Keratinocyte (primary cell): ENCODE results near the gene FTH1. TPM values are rescaled to one million over a fixed set of nuclear protein-coding genes. Genes with fewer than 3 reads are reported as not detected.
A peak's percentile ranks its signal among the peaks of the same experiment; 100 is the strongest.

ENCODE experiments used
- DNase-seq: peaks from one replicate; pipeline ENCODE4 v3.0.0-alpha.2; 2011; ENCODE audit warnings: low read depth, missing footprints, low spot score
- FAIRE-seq: peaks from 2 replicates; lab custom pipeline; 2011; peaks lifted over from hg19 to GRCh38; lab: Jason Lieb, UNC
- H2AFZ ChIP-seq: 2 replicates; pipeline ENCODE4 v1.6.0; 2012; ENCODE audit warnings: low read length, control low read depth, inconsistent platforms; ENCODE audit not compliant: control insufficient read depth
- H3K27ac ChIP-seq: 2 replicates; pipeline ENCODE4 v1.5.1; 2011; ENCODE audit warnings: low read length; ENCODE audit not compliant: control insufficient read depth, insufficient read depth
- H3K27me3 ChIP-seq: 3 replicates; pipeline ENCODE4 v1.6.0; 2011; ENCODE audit warnings: low read length; ENCODE audit not compliant: control insufficient read depth, insufficient read depth; ENCODE audit errors: extremely low read depth
- H3K36me3 ChIP-seq, 2 experiments: 2 replicates in 1 of 2; 3 replicates in 1 of 2; pipeline ENCODE4 v1.5.1; 2011; ENCODE audit warnings: low read length in 2 of 2, mild to moderate bottlenecking in 1 of 2; ENCODE audit not compliant: control insufficient read depth in 2 of 2, insufficient read depth in 2 of 2; ENCODE audit errors: extremely low read depth in 1 of 2
- H3K4me1 ChIP-seq: 3 replicates; pipeline ENCODE4 v1.5.1; 2011; ENCODE audit warnings: low read length; ENCODE audit not compliant: control insufficient read depth, insufficient read depth; ENCODE audit errors: extremely low read depth
- H3K4me2 ChIP-seq: 3 replicates; pipeline ENCODE4 v1.6.0; 2011; ENCODE audit warnings: low read depth, low read length; ENCODE audit not compliant: control insufficient read depth, insufficient read depth; ENCODE audit errors: extremely low read depth
- H3K4me3 ChIP-seq, 3 experiments: fragments of 200-600 bp in 1 of 3; sonication (generic) in 1 of 3; 2 replicates in 2 of 3; 3 replicates in 1 of 3; pipeline ENCODE4 v1.5.1; 2011 to 2016; ENCODE audit warnings: low read length in 3 of 3, mild to moderate bottlenecking in 3 of 3, control low read depth in 2 of 3, inconsistent platforms in 1 of 3, low read depth in 1 of 3, mixed read lengths in 1 of 3, mixed run types in 1 of 3, moderate library complexity in 1 of 3; ENCODE audit not compliant: control insufficient read depth in 2 of 3, insufficient read depth in 2 of 3; ENCODE audit errors: extremely low read depth in 1 of 3
- H3K79me2 ChIP-seq: 2 replicates; pipeline ENCODE4 v1.6.0; 2012; ENCODE audit warnings: low read length; ENCODE audit not compliant: control insufficient read depth, insufficient read depth
- H3K9ac ChIP-seq: 3 replicates; pipeline ENCODE4 v1.6.0; 2011; ENCODE audit warnings: low read length; ENCODE audit not compliant: control insufficient read depth, insufficient read depth; ENCODE audit errors: extremely low read depth
- H3K9me1 ChIP-seq: 3 replicates; pipeline ENCODE4 v1.6.0; 2011; ENCODE audit warnings: low read length; ENCODE audit not compliant: control insufficient read depth, insufficient read depth; ENCODE audit errors: extremely low read depth
- H3K9me3 ChIP-seq: 2 replicates; pipeline ENCODE4 v1.5.1; 2012; ENCODE audit warnings: low read depth, low read length; ENCODE audit not compliant: control insufficient read depth
- H4K20me1 ChIP-seq: 3 replicates; pipeline ENCODE4 v1.6.0; 2011; ENCODE audit warnings: low read length; ENCODE audit not compliant: control insufficient read depth, insufficient read depth; ENCODE audit errors: extremely low read depth
- EZH2 ChIP-seq: IDR thresholded peaks from one replicate; pipeline ENCODE4 v1.6.1; 2012; ENCODE audit warnings: inconsistent platforms, mild to moderate bottlenecking, low read length, moderate library complexity
- dilution Hi-C: fragments of 300-500 bp; cut with MboI; formaldehyde crosslinking; loops from one replicate; pipeline ENCODE4 v1.7.0; 2020; ENCODE audit warnings: low sequenced_read_pairs; ENCODE audit not compliant: extremely low pct_ligation_motif_present
- polyA plus RNA-seq, 5 experiments: library from polyadenylated mRNA; depleted of rRNA in 3 of 5; stranded (reverse) in 3 of 5; stranded (forward) in 1 of 5; unstranded in 1 of 5; fragments of >200 nt; gene quantifications; 1 replicate in 1 of 5; 2 replicates in 3 of 5; 3 replicates in 1 of 5; pipeline versions ENCODE4 v1.2.1 to v1.2.3, GENCODE V29; 2011 to 2012; ENCODE audit warnings: missing spikeins in 2 of 5, low read depth in 1 of 5, low replicate concordance in 1 of 5
- TF ChIP-seq, protein P1 (sequence below), 3 experiments: IDR thresholded peaks in 1 of 3; conservative IDR thresholded peaks in 1 of 3; optimal IDR thresholded peaks in 1 of 3; 2 replicates in 2 of 3; 3 replicates in 1 of 3; pipeline versions ENCODE3 to v1.5.1; 2011; ENCODE audit warnings: low read length in 3 of 3, mild to moderate bottlenecking in 3 of 3, moderate library complexity in 2 of 3, control low read depth in 1 of 3, inconsistent platforms in 1 of 3; ENCODE audit not compliant: insufficient read depth in 2 of 3; ENCODE audit errors: extremely low read depth in 1 of 3

FTH1 gene
- polyA plus RNA-seq, 1 donor (not counting 4 experiments of a cell fraction or from before 2014, with no cell fraction given), result 1,058 TPM

GRCh38 chr11:61968758-61969390 is 1.4 kb upstream of the FTH1 start:
- peak overlapping the region; percentile 65 for H2AFZ ChIP-seq
- peaks cover 21% of the 10 kb centered on the region for H4K20me1 ChIP-seq
- no peak for TF ChIP-seq EZH2
- TF ChIP-seq, protein P1, sequence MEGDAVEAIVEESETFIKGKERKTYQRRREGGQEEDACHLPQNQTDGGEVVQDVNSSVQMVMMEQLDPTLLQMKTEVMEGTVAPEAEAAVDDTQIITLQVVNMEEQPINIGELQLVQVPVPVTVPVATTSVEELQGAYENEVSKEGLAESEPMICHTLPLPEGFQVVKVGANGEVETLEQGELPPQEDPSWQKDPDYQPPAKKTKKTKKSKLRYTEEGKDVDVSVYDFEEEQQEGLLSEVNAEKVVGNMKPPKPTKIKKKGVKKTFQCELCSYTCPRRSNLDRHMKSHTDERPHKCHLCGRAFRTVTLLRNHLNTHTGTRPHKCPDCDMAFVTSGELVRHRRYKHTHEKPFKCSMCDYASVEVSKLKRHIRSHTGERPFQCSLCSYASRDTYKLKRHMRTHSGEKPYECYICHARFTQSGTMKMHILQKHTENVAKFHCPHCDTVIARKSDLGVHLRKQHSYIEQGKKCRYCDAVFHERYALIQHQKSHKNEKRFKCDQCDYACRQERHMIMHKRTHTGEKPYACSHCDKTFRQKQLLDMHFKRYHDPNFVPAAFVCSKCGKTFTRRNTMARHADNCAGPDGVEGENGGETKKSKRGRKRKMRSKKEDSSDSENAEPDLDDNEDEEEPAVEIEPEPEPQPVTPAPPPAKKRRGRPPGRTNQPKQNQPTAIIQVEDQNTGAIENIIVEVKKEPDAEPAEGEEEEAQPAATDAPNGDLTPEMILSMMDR (optimal IDR thresholded peaks at IDR 0.05 in 1 of 3, IDR thresholded peaks at IDR 0.05 in 1 of 3, conservative IDR thresholded peaks at IDR 0.05 in 1 of 3; ENCODE audit: extremely low read depth in 1 of 3, insufficient read depth in 2 of 3, low read length in 3 of 3), result no peak
- H3K36me3 ChIP-seq, result peaks cover 11 to 22% of the 10 kb centered on the region in 2 experiments
- dilution Hi-C loops, result no loop called here
- peak overlapping the region; percentile 89 for H3K9ac ChIP-seq
- peak overlapping the region; percentile 96 for H3K27ac ChIP-seq
- no peaks in the 10 kb centered on the region for H3K27me3 ChIP-seq
- H3K4me1 ChIP-seq, result peaks cover 69% of the 10 kb centered on the region
- FAIRE-seq (no peak), DNase-seq (no peak)
- peaks cover 20% of the 10 kb centered on the region for H3K79me2 ChIP-seq
- H3K4me3 ChIP-seq, result peak overlapping the region; percentile 37 to 86 (median 82)
- H3K4me2 ChIP-seq, result peak overlapping the region; percentile 75
- H3K9me3 ChIP-seq, result no peaks in the 10 kb centered on the region
- no peaks in the 10 kb centered on the region for H3K9me1 ChIP-seq

- DNase-seq, result no peak
Measured at GRCh38 chr11:61967924-61968757, 707 bp upstream of the FTH1 start.

More at GRCh38 chr11:61967924-61968757, 707 bp upstream of the FTH1 start:
- Histone ChIP-seq H3K9ac (peak overlapping the region; percentile 89), H3K27ac (peak overlapping the region; percentile 96), H2AFZ (peak overlapping the region; percentile 65), H3K9me1 (no peaks in the 10 kb centered on the region), H4K20me1 (peaks cover 21% of the 10 kb centered on the region), H3K36me3 (peaks cover 12 to 26% of the 10 kb centered on the region in 2 experiments), H3K4me2 (peak overlapping the region; percentile 75), H3K9me3 (no peaks in the 10 kb centered on the region), H3K4me1 (peaks cover 62% of the 10 kb centered on the region), H3K4me3 (peak overlapping the region; percentile 82 to 93 (median 86)), H3K79me2 (peaks cover 20% of the 10 kb centered on the region), H3K27me3 (no peaks in the 10 kb centered on the region)
- no peak for TF ChIP-seq EZH2
- dilution Hi-C loops, result no loop called here
- FAIRE-seq, result no peak
